H1 (cell line): ENCODE measurements around the gene SCG2.

Experiments
- CTCF ChIP-seq, 3 experiments: IDR thresholded peaks; 1 replicate in 2 of 3; 2 replicates in 1 of 3; pipeline versions ENCODE4 v1.5.1 to v1.6.1; 2011; ENCODE audit warnings: low read length in 3 of 3, mild to moderate bottlenecking in 3 of 3, inconsistent platforms in 2 of 3, low read depth in 1 of 3, moderate library complexity in 1 of 3; ENCODE audit not compliant: insufficient read depth in 1 of 3; ENCODE audit errors: control extremely low read depth in 1 of 3
- POLR2A ChIP-seq, 2 experiments: IDR thresholded peaks; 1 replicate in 1 of 2; 2 replicates in 1 of 2; pipeline ENCODE4 v1.6.1; 2011; ENCODE audit warnings: low read depth in 2 of 2, low read length in 2 of 2, mild to moderate bottlenecking in 2 of 2; ENCODE audit errors: control extremely low read depth in 1 of 2
- RAD21 ChIP-seq, 2 experiments: IDR thresholded peaks in 1 of 2; conservative IDR thresholded peaks in 1 of 2; 2 replicates each; pipeline ENCODE4 v1.6.1; 2011; ENCODE audit warnings: low read depth in 2 of 2, low read length in 2 of 2, improper control_type of control experiment in 1 of 2, inconsistent platforms in 1 of 2, mild to moderate bottlenecking in 1 of 2, moderate library complexity in 1 of 2
- SIN3A ChIP-seq, 2 experiments: IDR thresholded peaks in 1 of 2; conservative IDR thresholded peaks in 1 of 2; 2 replicates each; pipeline ENCODE4 v1.6.1; 2011 to 2012; ENCODE audit warnings: low read length in 2 of 2, improper control_type of control experiment in 1 of 2, low read depth in 1 of 2, mild to moderate bottlenecking in 1 of 2

GRCh38 chr2:223647258-223647952, 45.2 kb upstream of the SCG2 start:
- TF ChIP-seq RAD21 (IDR thresholded peaks at IDR 0.05 in 1 of 2, conservative IDR thresholded peaks at IDR 0.05 in 1 of 2; ENCODE audit: low read depth in 2 of 2, low read length in 2 of 2), result no peak
- TF ChIP-seq CTCF (IDR thresholded peaks at IDR 0.05; ENCODE audit: control extremely low read depth in 1 of 3, insufficient read depth in 1 of 3, low read depth in 1 of 3, low read length in 3 of 3), result no peak
- TF ChIP-seq POLR2A (IDR thresholded peaks at IDR 0.05; ENCODE audit: control extremely low read depth in 1 of 2, low read depth in 2 of 2, low read length in 2 of 2), result no peak
- no peak for TF ChIP-seq SIN3A (conservative IDR thresholded peaks at IDR 0.05 in 1 of 2, IDR thresholded peaks at IDR 0.05 in 1 of 2; ENCODE audit: low read depth in 1 of 2, low read length in 2 of 2)
